Measurements from ENCODE around the gene CYTH4. TPM values are rescaled to one million over a fixed set of nuclear protein-coding genes. Genes with fewer than 3 reads are reported as not detected.

Gene CYTH4
- total RNA-seq, 2 donors from 2014 or later = 1.5 to 5.9 TPM

GRCh38 chr22:37310075-37310606 lies 27.8 kb downstream of the CYTH4 start:
- no peaks in the 10 kb centered on the region for H3K36me3 ChIP-seq
- DNase-seq (ENCODE audit: low spot score) = no peak
- no peak for TF ChIP-seq CTCF (IDR thresholded peaks at IDR 0.05)
- no peak overlapping the region for H3K4me3 ChIP-seq
- H3K27me3 ChIP-seq = no peaks in the 10 kb centered on the region
- no peaks in the 10 kb centered on the region for H3K9me3 ChIP-seq
- H3K27ac ChIP-seq = no peak overlapping the region
- peaks cover 0 to 34% of the 10 kb centered on the region in 2 donors for H3K4me1 ChIP-seq

GRCh38 chr22:37310815-37311595 lies 28.7 kb downstream of the CYTH4 start:
- Histone ChIP-seq H3K36me3 (no peaks in the 10 kb centered on the region), H3K27ac (no peak overlapping the region), H3K4me3 (no peak overlapping the region), H3K9me3 (no peaks in the 10 kb centered on the region), H3K4me1 (peaks cover 0 to 34% of the 10 kb centered on the region in 2 donors), H3K27me3 (no peaks in the 10 kb centered on the region)
- DNase-seq (ENCODE audit: low spot score) = peak; percentile 64
- no peak for TF ChIP-seq CTCF (IDR thresholded peaks at IDR 0.05)

- DNase-seq (ENCODE audit: low spot score) = no peak
- H3K27me3 ChIP-seq = no peaks in the 10 kb centered on the region
- H3K36me3 ChIP-seq = no peaks in the 10 kb centered on the region
- peaks cover 0 to 27% of the 10 kb centered on the region in 2 donors for H3K4me1 ChIP-seq
- H3K4me3 ChIP-seq = no peak overlapping the region
- no peak for TF ChIP-seq CTCF (IDR thresholded peaks at IDR 0.05)
- H3K9me3 ChIP-seq = no peaks in the 10 kb centered on the region
- no peak overlapping the region for H3K27ac ChIP-seq
Observed at GRCh38 chr22:37311761-37312312, 29.5 kb downstream of the CYTH4 start.

- Histone ChIP-seq H3K36me3 (no peaks in the 10 kb centered on the region), H3K27me3 (no peaks in the 10 kb centered on the region), H3K4me1 (peaks cover 0 to 18% of the 10 kb centered on the region in 2 donors), H3K27ac (no peak overlapping the region), H3K4me3 (no peak overlapping the region), H3K9me3 (no peaks in the 10 kb centered on the region)
- DNase-seq (ENCODE audit: low spot score) = no peak
- no peak for TF ChIP-seq CTCF (IDR thresholded peaks at IDR 0.05)
Observed at GRCh38 chr22:37312549-37313183, 30.4 kb downstream of the CYTH4 start.

GRCh38 chr22:37313376-37314314 lies 31.3 kb downstream of the CYTH4 start:
- TF ChIP-seq CTCF (IDR thresholded peaks at IDR 0.05) = no peak
- no peak for DNase-seq (ENCODE audit: low spot score)
- no peaks in the 10 kb centered on the region for H3K36me3 ChIP-seq
- no peak overlapping the region for H3K4me3 ChIP-seq
- H3K27me3 ChIP-seq = no peaks in the 10 kb centered on the region
- no peak overlapping the region for H3K27ac ChIP-seq
- no peaks in the 10 kb centered on the region for H3K9me3 ChIP-seq
- H3K4me1 ChIP-seq = peaks cover 0 to 8% of the 10 kb centered on the region in 2 donors

Measured in right atrium auricular region (tissue), 2 donors.